ENCODE results near the gene AMER2.

AMER2 gene

GRCh38 chr13:25112695-25113255 lies 59.3 kb downstream of the AMER2 start:
- Mint-ChIP-seq H3K9me3 (no peaks in the 10 kb centered on the region), H3K4me1 (no peaks in the 10 kb centered on the region), H3K4me3 (no peak overlapping the region), H3K36me3 (ENCODE audit: low read depth) (no peaks in the 10 kb centered on the region), H3K27me3 (peaks cover 29% of the 10 kb centered on the region), H3K27ac (no peak overlapping the region)
- DNase-seq (no peak), ATAC-seq (no peak)
